RWPE2 (cell line): ENCODE results near the gene GPA33.

Experiments used
- ATAC-seq: fragments of 200-7000 bp; cut with Tn5 transposase; 3 replicates; pipeline ENCODE4 v1.9.1; 2021; ENCODE audit warnings: low read depth
- DNase-seq: peaks from one replicate; pipeline ENCODE4 v3.0.0-alpha.2; 2020; ENCODE audit warnings: low spot score
- H3K27ac ChIP-seq: fragments of 450-650 bp; 2 replicates; pipeline ENCODE4 v1.5.1; 2017; ENCODE audit warnings: mild to moderate bottlenecking; ENCODE audit not compliant: poor library complexity, severe bottlenecking
- H3K27me3 ChIP-seq: fragments of 250-450 bp; sonication (Bioruptor Pico); 2 replicates; pipeline ENCODE4 v1.5.1; 2021; ENCODE audit warnings: mild to moderate bottlenecking, moderate library complexity; ENCODE audit not compliant: insufficient read depth, poor library complexity, severe bottlenecking
- H3K36me3 ChIP-seq: fragments of 250-450 bp; sonication (Bioruptor Pico); 2 replicates; pipeline ENCODE4 v1.5.1; 2020; ENCODE audit warnings: low read depth, mild to moderate bottlenecking, moderate library complexity
- H3K4me1 ChIP-seq: fragments of 250-450 bp; sonication (Bioruptor Pico); 2 replicates; pipeline ENCODE4 v1.5.1; 2021; ENCODE audit warnings: mild to moderate bottlenecking, moderate library complexity; ENCODE audit not compliant: insufficient read depth, poor library complexity, severe bottlenecking
- H3K4me3 ChIP-seq: fragments of 250-450 bp; sonication (Bioruptor Pico); 2 replicates; pipeline ENCODE4 v1.5.1; 2021; ENCODE audit warnings: mild to moderate bottlenecking, moderate library complexity; ENCODE audit not compliant: severe bottlenecking
- H3K9me3 ChIP-seq: fragments of 250-450 bp; sonication (Bioruptor Pico); 2 replicates; pipeline ENCODE4 v1.5.1; 2021; ENCODE audit warnings: mild to moderate bottlenecking, moderate library complexity; ENCODE audit not compliant: severe bottlenecking
- TF ChIP-seq, protein P1 (sequence below): fragments of 450-650 bp; IDR thresholded peaks from one replicate; pipeline ENCODE4 v1.5.1; 2017; ENCODE audit warnings: mild to moderate bottlenecking, moderate library complexity; ENCODE audit not compliant: poor library complexity, severe bottlenecking

The GPA33 gene

DNA sequence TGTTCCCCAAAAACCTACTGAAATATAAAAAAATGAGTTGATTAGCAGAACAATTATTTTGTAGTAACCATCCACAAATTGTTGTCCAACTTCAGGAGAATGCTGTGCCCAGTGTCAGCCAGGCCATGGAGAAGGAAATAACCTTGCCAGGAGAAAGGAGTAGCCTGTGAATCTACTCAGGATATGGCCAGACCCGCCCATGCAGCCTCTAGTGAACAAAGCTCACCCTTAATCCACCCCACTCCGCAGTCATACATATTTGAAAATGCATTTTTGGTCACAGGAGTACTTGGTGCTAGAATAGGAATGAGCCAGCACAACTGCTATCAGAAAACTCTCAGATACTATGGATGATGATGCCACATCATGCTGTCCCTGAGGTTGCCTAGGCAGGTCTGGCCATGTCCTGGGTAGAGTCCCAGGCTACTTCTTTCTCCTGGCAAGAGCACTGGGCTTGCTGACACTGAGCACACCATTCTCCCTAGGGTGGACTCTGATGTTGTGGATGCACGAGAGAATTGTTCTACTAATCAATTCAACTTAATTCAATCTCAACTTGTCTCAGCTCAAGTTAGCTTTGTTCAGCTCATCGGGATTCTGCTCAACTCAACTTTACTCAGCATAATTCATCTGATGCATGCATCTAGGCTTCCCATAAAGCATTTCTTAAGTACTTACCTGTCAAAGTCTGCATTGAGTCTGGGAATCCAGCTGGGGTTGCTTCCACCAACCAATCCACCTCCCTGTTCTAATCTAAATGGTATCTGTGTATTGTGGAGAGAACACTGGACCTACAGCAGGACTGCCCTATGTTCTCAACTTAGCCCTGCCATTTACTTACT, 21.9 kb upstream of the GPA33 start:
- no peaks in the 10 kb centered on the region for H3K27me3 ChIP-seq
- H3K36me3 ChIP-seq: no peaks in the 10 kb centered on the region
- H3K9me3 ChIP-seq: no peaks in the 10 kb centered on the region
- DNase-seq (no peak), ATAC-seq (no peak)
- no peak overlapping the region for H3K4me3 ChIP-seq
- H3K27ac ChIP-seq: no peak overlapping the region
- H3K4me1 ChIP-seq: no peaks in the 10 kb centered on the region
- TF ChIP-seq, protein P1, sequence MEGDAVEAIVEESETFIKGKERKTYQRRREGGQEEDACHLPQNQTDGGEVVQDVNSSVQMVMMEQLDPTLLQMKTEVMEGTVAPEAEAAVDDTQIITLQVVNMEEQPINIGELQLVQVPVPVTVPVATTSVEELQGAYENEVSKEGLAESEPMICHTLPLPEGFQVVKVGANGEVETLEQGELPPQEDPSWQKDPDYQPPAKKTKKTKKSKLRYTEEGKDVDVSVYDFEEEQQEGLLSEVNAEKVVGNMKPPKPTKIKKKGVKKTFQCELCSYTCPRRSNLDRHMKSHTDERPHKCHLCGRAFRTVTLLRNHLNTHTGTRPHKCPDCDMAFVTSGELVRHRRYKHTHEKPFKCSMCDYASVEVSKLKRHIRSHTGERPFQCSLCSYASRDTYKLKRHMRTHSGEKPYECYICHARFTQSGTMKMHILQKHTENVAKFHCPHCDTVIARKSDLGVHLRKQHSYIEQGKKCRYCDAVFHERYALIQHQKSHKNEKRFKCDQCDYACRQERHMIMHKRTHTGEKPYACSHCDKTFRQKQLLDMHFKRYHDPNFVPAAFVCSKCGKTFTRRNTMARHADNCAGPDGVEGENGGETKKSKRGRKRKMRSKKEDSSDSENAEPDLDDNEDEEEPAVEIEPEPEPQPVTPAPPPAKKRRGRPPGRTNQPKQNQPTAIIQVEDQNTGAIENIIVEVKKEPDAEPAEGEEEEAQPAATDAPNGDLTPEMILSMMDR: no peak

DNA sequence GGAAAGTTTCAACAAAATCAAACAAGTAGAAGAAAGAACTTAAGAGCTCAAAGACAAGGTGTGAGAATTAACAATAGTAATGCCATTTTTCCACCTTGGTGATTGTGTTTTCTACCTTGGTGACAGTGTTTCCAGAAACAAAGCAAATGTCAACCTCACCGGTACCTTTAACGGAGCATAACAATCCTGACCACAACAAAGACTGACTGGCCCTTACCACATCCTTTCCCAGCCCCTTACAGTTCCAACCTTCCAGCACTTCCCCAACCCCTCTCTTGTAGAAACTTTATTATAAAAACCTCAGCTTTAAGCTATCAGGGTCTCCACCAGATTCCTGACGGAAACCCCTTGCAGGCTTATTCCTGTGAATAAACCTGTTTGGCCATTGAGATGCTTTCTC, 20.4 kb upstream of the GPA33 start:
- Histone ChIP-seq H3K4me1 (no peaks in the 10 kb centered on the region), H3K36me3 (no peaks in the 10 kb centered on the region), H3K27ac (no peak overlapping the region), H3K27me3 (no peaks in the 10 kb centered on the region), H3K9me3 (no peaks in the 10 kb centered on the region), H3K4me3 (no peak overlapping the region)
- no peak for ATAC-seq
- TF ChIP-seq, protein P1: no peak
- no peak for DNase-seq

DNA sequence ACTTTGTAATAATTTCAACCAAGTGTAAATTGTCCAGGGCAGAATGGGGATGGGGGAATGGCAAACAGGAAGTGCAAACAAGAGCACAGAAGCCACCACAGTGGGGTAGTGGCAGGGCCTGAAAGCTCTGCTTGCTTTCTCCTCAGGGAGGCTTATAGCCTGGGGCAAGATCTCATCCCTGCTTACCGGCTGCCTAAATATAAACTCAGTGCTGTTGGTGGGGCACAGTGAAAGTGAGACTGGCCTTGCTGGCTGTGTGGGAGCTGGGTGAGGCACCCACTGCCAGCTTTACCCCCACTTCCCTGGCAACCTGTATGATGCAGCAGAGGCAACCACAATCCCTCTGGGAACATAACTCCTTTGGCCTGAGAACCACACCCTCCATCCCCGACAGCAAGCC, 18.9 kb upstream of the GPA33 start:
- peak; percentile 29; the same call in 1 of the 3 replicates for ATAC-seq
- no peak for DNase-seq
- H3K9me3 ChIP-seq: no peaks in the 10 kb centered on the region
- no peaks in the 10 kb centered on the region for H3K4me1 ChIP-seq
- TF ChIP-seq, protein P1: no peak
- no peaks in the 10 kb centered on the region for H3K36me3 ChIP-seq
- H3K27ac ChIP-seq: no peak overlapping the region
- H3K27me3 ChIP-seq: no peaks in the 10 kb centered on the region
- H3K4me3 ChIP-seq: no peak overlapping the region

DNA sequence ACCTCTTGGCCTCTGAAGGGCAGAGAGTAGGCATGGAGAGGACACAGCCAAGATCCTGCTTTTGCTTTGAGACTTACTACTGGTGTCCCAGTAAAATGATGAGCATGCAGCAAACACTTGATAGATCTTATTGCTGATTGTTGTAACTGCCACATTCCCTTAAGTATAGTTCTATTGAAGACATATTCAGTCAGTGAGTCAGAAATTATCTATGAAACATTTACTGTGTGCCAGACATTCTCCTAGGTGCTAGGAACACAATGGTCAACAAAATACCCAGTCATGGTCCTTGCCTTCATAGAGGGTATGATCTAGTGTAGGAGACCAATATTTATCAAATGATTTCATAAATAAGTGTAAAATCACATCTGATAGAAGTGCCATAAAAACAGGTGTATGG, 17.3 kb upstream of the GPA33 start:
- no peak overlapping the region for H3K27ac ChIP-seq
- no peaks in the 10 kb centered on the region for H3K4me1 ChIP-seq
- H3K9me3 ChIP-seq: no peaks in the 10 kb centered on the region
- no peak overlapping the region for H3K4me3 ChIP-seq
- TF ChIP-seq, protein P1: no peak
- DNase-seq (no peak), ATAC-seq (0 out of 3 replicates have a peak, but pooled peaks have one; percentile 23)
- no peaks in the 10 kb centered on the region for H3K27me3 ChIP-seq
- H3K36me3 ChIP-seq: no peaks in the 10 kb centered on the region

DNA sequence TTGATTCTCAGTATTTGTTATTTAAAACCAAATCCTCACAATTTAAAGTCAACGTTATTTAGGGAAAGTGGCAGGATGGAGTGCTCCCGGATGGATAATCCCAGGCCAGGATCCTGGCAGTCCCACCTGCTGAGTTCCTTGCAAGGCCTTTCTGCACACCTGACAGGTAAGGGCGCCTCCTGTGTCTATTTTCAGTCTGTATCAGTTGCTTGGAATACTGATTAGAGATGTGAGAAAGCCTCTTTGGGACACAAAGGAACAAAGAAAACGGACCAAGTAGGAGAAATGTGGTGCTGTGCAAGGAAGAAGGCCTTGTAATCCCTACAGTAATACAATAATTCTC, 15.9 kb upstream of the GPA33 start:
- Histone ChIP-seq H3K27ac (no peak overlapping the region), H3K9me3 (no peaks in the 10 kb centered on the region), H3K27me3 (no peaks in the 10 kb centered on the region), H3K4me3 (no peak overlapping the region), H3K4me1 (no peaks in the 10 kb centered on the region), H3K36me3 (no peaks in the 10 kb centered on the region)
- DNase-seq (no peak), ATAC-seq (no peak)
- TF ChIP-seq, protein P1: no peak
